Measurements from ENCODE around the gene OR6S1. TPM values are rescaled to one million over a fixed set of nuclear protein-coding genes. Genes with fewer than 3 reads are reported as not detected.

OR6S1 gene
- total and polyA plus RNA-seq, 2 experiments from 2014 or later, result not detected

GRCh38 chr14:20686386-20687143, 45.1 kb upstream of the OR6S1 start (continued):
- TF ChIP-seq POLR2AphosphoS5 (IDR thresholded peaks at IDR 0.05; ENCODE audit: low read depth) (no peak), EZH2 (IDR thresholded peaks at IDR 0.05; ENCODE audit: low read depth, unreplicated experiment) (no peak), ZNF331 (CRISPR knock-in tag; IDR thresholded peaks at IDR 0.05; ENCODE audit: low read depth) (no peak), NANOG (IDR thresholded peaks at IDR 0.05; ENCODE audit: borderline replicate concordance) (no peak), ZNF114 (CRISPR knock-in tag; IDR thresholded peaks at IDR 0.05) (no peak)
- TF ChIP-seq, protein P1, sequence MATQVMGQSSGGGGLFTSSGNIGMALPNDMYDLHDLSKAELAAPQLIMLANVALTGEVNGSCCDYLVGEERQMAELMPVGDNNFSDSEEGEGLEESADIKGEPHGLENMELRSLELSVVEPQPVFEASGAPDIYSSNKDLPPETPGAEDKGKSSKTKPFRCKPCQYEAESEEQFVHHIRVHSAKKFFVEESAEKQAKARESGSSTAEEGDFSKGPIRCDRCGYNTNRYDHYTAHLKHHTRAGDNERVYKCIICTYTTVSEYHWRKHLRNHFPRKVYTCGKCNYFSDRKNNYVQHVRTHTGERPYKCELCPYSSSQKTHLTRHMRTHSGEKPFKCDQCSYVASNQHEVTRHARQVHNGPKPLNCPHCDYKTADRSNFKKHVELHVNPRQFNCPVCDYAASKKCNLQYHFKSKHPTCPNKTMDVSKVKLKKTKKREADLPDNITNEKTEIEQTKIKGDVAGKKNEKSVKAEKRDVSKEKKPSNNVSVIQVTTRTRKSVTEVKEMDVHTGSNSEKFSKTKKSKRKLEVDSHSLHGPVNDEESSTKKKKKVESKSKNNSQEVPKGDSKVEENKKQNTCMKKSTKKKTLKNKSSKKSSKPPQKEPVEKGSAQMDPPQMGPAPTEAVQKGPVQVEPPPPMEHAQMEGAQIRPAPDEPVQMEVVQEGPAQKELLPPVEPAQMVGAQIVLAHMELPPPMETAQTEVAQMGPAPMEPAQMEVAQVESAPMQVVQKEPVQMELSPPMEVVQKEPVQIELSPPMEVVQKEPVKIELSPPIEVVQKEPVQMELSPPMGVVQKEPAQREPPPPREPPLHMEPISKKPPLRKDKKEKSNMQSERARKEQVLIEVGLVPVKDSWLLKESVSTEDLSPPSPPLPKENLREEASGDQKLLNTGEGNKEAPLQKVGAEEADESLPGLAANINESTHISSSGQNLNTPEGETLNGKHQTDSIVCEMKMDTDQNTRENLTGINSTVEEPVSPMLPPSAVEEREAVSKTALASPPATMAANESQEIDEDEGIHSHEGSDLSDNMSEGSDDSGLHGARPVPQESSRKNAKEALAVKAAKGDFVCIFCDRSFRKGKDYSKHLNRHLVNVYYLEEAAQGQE (IDR thresholded peaks at IDR 0.05; ENCODE audit: unreplicated experiment), result no peak
- TF ChIP-seq, protein P2, sequence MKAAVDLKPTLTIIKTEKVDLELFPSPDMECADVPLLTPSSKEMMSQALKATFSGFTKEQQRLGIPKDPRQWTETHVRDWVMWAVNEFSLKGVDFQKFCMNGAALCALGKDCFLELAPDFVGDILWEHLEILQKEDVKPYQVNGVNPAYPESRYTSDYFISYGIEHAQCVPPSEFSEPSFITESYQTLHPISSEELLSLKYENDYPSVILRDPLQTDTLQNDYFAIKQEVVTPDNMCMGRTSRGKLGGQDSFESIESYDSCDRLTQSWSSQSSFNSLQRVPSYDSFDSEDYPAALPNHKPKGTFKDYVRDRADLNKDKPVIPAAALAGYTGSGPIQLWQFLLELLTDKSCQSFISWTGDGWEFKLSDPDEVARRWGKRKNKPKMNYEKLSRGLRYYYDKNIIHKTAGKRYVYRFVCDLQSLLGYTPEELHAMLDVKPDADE (IDR thresholded peaks at IDR 0.05), result no peak

DNA sequence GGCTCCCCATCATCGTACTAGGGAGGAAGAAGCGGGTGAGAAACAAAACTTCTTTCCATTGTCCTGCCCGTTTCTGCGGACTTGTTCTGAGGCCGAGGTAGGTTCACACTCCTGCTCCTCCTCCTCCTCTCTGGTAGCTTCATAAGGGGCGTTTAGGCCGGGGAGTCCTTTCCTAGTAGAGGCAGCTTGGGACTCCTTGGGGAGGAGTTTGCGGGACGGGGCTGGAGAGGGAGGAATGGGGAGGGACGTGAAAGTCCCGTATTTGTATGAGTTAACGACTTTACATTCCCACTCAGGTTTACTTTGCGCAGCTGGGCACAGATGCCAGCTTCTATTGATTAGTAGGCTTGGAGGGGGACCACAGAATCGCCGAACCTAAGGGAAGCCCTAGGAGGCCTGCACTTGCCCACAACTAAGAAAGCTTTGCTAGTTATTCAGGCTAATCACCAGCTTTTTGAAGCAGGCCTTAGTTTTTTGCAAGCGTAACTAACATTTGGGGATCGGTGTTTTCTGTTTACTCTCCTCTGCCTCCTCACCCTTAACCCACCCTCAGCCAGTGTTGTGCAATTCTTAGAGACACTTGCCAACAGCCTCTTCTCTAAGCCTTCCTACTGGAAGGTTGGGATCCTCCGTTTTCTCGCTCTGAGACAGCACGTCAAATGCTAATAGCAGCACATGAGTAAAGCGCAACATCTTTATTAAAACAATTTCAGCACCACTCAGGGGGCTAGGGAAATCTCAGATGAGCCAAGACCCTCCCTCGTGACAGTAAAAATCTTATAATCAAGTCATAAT, 43.4 kb upstream of the OR6S1 start:
- DNase-seq (ENCODE audit: low spot score), result peak; percentile 66
- Mint-ChIP-seq H3K9me3 (no peaks in the 10 kb centered on the region; the same call in 2 of the 3 replicates), H3K36me3 (ENCODE audit: low read depth) (peaks cover 4% of the 10 kb centered on the region), H3K27ac (peak overlapping the region; percentile 60; the same call in 1 of the 2 replicates), H3K4me3 (no peak overlapping the region), H3K4me1 (peaks cover 27% of the 10 kb centered on the region), H3K27me3 (ENCODE audit: insufficient read depth, low read depth, poor library complexity) (peaks cover 13% of the 10 kb centered on the region)
- Histone ChIP-seq H3K36me3 (ENCODE audit: insufficient read depth) (no peaks in the 10 kb centered on the region), H3K27me3 (ENCODE audit: insufficient read depth) (no peaks in the 10 kb centered on the region), H3K4me1 (ENCODE audit: insufficient read depth) (peaks cover 9% of the 10 kb centered on the region), H3K79me2 (replicated peaks; ENCODE audit: insufficient read depth) (no peaks in the 10 kb centered on the region), H3F3A (replicated peaks; ENCODE audit: low read depth) (peaks cover 3% of the 10 kb centered on the region; the same call in 1 of the 2 replicates), H3K4me3 (peak overlapping the region; percentile 92), H3K27ac (ENCODE audit: low read depth) (no peak overlapping the region), H3K4me2 (peak overlapping the region; percentile 80), H2AFZ (peak overlapping the region; percentile 98), H4K20me1 (replicated peaks; ENCODE audit: insufficient read depth) (no peaks in the 10 kb centered on the region), H3K9me2 (ENCODE audit: insufficient read depth) (no peaks in the 10 kb centered on the region)
- ATAC-seq, result peak; percentile 14
- no peak for TF ChIP-seq JUNB (IDR thresholded peaks at IDR 0.05; ENCODE audit: unreplicated experiment)
- TF ChIP-seq EZH2 (IDR thresholded peaks at IDR 0.05; ENCODE audit: low read depth, unreplicated experiment), result no peak
- no peak for TF ChIP-seq NANOG (IDR thresholded peaks at IDR 0.05; ENCODE audit: borderline replicate concordance)
- no peak for TF ChIP-seq CTCF (conservative IDR thresholded peaks at IDR 0.05; ENCODE audit: low read depth in 2 of 2)
- no peak for TF ChIP-seq ZNF114 (CRISPR knock-in tag; IDR thresholded peaks at IDR 0.05)
- TF ChIP-seq, protein P2 (IDR thresholded peaks at IDR 0.05), result no peak
